Kasumi-1 (cell line): ENCODE measurements around the gene HS3ST6.
"Not testable (repeated sequence)": the region's sequence is repeated elsewhere in the genome, so short reads cannot be mapped to it uniquely, and the experiment has no call there.

Source experiments
- DNase-seq, 2 experiments: peaks; one replicate each; lab custom pipeline; 2025; lab: John Stamatoyannopoulos, UW

HS3ST6 gene

GRCh38 chr16:1926271-1926670 lies 8.1 kb upstream of the HS3ST6 start:
- DNase-seq: no peak

DNA sequence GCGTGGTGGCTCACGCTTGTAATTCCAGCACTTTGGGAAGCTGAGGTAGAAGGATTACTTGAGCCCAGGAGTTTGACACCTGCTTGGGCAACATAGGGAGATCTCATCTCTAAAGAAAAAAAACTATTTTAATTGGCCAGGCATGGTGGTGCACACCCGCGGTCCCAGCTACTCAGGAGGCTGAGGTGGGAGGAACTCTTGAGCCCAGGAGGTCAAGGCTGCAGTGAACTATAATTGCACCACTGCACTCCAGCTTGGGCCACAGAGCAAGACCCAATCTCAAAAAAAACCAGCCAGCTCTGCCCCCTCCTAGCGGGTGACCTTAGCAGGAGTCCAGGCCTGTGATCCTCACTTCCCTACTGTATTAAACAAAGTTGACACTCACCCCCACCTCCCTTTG lies 5.9 kb upstream of the HS3ST6 start:
- no peak for DNase-seq

DNA sequence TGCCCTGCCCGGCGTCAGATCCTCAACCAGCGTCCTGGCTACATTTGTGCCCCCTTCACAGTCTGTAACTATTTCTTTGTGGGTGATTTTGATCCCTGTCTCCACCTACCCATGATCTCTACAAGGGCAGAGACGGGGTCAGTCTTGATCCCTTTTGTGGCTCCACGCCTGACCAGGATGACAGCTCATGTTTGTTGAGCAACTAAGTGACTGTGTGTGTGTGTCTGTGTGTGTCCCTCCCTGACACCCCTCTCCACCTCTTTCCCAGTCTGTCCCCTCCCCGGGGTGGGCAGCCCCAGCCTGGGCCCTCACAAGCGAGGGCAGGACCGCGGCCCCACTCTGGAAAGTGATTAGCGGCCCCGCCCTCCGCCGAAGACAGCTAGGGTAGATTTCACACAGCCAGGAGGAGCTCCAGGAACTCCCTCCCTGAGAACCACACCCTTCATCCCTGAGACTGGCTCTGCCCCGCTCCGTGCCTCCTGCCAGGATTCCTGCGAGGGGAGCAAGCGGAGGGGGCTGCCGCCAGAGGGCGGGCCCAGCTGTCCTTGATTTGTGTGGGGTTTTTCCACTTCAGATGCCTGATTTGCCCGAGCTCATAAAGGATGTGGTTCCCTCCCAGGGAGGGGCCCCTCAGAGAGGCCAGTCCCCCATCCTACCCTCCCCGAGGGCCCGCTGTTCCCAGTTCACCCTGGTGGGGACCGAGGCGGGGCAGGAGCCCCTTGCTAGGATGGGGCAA lies 5.3 kb upstream of the HS3ST6 start:
- DNase-seq: no peak

GRCh38 chr16:1922357-1922756 lies 4.1 kb upstream of the HS3ST6 start:
- DNase-seq: no peak

DNA sequence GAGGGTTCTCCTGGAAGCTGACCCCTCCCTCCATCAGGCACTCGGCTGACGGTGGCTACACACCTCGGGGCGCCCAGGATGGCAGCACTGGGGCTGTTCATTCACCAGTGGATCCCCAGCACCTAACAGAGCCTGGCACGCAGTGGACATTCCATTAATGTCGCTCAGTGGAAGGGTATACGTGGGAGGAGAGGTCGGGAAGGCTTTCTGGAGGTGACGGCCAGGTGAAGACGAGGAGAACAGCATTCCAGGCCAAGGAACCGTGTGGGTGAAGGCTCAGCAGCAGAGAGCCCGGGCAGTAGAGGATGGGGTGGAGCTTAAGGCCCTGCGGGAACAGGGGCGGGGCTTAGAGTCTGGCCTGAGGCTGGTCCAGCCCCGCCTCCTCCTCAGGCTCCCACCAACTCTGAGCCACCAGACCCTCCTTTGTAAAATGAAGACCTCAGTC lies 2.5 kb upstream of the HS3ST6 start:
- no peak for DNase-seq

DNA sequence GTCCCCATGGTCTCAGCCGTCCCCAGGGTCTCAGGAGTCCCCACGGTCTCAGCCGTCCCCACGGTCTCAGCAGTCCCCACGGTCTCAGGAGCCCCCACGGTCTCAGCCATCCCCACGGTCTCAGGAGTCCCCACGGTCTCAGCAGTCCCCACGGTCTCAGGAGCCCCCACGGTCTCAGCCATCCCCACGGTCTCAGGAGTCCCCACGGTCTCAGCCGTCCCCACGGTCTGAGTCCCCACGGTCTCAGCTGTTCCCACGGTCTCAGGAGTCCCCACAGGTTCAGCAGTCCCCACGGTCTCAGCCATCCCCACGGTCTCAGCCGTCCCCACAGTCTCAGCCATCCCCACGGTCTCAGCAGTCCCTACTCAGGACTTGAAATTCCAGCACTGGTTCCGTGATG lies 1.9 kb upstream of the HS3ST6 start:
- not testable (repeated sequence) for DNase-seq

GRCh38 chr16:1919327-1919998 lies 1.2 kb upstream of the HS3ST6 start:
- no peak for DNase-seq

DNA sequence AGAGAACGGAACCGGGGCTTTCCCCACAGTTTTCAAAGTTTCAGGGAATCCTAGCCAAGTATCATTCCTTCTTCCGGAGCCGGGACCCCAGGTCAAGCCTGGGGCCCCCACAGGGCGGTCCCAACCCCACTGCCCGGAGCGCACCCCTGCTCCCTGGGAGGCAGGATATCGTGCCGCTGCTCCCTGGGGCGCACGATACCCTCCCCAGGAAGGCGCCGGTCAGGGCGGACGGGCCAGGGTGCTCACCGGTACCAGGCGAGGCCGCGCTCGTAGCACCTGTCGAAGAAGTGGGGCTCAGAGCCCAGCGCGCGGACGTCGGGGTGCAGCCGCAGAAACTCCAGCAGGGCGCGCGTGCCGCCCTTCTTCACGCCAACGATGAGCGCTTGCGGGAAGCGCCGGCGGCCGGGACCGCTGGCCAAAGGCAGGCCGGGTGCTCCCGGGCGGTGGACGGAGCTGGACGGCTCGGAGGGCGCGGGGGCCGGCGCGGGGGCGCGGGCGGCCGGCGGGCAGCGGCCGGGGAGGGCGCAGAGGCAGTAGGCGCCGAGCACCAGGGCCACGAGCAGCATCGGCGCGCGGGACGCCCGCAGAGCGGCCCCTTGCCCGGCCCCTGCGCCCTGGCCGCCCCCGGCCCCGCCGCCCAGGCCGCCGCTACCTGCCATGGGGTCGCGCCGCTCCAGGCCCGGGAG lies 407 bp downstream of the HS3ST6 start:
- no peak for DNase-seq

- DNase-seq: no peak
Observed at GRCh38 chr16:1917056-1917664, 1.1 kb downstream of the HS3ST6 start.

GRCh38 chr16:1916640-1916990 lies 1.6 kb downstream of the HS3ST6 start:
- DNase-seq: no peak

DNA sequence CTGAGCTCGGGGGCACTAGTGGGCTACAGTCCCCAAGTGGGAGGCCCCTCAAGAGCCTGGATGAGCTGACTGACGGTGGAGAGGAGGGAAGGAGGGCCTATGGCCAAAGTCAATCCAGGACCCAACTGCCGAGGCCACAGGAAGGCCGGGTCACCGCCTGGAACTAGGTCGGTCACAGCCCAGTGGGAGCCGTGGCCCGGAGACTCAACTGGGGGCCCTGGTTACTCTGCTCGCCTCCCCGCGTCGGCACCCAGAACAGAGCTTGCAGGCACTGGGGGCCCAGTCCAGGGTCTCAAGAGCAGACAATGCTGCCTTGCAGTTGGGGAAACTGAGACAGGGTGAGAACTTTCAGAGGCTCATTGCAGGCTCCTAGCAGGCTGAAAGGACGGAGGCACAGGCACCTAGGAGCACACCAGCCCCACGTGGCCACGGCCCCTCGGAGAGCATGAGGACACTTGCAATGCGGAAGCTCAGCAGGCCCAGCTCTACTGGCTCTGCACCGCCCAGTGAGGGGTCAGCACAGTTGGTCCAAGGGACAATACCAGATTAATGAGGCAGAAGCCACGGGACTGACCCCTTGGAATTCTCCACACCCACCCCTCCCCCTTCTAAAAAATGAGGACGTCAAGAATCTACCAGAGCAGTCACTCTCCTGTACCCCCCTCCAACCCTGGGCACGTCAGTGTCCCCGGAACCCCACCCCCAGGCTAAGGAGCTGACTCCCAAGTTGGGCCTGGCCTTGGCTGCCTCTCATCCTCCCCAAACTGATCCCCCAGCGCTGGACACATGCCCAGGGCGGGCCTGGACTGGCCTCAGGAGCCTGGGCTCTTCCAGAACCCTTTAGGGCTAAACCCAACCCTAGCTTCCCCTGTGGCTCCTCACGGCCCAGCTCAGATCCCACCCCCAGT lies 2.2 kb downstream of the HS3ST6 start:
- no peak for DNase-seq

DNA sequence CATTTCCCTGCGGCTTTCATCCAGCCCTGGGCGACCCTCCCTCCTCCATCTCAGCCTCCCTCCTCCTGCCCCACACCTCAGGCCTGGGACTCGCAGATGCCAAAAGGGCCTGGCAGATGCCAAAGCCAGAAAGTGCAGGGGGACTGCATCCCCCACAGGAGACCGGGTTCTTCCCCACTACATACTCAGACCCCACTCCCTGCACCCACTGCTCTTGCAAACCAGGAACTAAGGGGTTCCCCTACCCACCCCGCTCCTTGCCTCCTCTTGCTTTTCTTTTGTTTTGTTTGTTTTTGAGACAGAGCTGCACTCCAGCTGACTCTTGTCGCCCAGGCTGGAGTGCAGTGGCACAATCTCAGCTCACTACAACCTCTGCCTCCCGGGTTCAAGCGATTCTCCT lies 3.2 kb downstream of the HS3ST6 start:
- DNase-seq: no peak

GRCh38 chr16:1914084-1914608 lies 4.1 kb downstream of the HS3ST6 start:
- no peak for DNase-seq

DNA sequence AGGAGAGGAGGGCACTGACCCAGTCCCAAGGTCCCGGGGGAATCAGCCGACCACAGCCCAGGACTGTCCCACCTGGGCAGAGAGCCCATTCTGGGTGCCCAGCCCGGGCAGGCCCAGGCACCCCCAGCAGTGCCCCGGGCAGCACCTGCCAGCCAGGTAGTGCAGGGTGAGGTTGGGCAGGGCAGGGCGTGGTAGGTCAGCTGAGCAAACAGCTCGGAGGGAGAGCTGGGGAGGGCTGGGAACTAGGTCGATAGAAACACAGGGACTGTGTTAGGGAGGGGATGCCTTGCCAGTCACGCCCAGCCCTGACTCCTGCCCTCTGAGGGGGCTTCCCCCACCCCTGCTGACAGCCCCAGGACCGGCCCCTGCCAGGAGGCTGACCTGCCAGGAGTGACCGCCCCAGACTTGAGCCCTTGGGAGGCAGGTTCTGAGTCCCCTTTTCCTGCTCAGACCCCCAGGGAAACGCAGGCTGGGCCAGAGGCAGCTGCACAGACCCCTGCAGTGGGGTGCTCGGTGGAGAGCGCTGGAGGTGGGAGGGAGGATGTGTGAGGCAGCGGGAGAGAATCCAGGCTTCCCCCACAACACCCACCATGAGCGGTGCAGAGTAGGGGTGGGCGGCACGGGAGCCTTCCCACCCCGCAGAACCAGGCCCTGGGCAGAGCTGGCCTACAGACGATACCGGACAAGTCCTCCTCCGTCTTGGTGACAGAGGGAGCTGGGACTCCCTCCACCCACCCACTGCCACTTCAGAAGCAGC lies 4.7 kb downstream of the HS3ST6 start:
- DNase-seq: no peak

- no peak for DNase-seq
Observed at GRCh38 chr16:1912215-1912543, 6.0 kb downstream of the HS3ST6 start.

DNA sequence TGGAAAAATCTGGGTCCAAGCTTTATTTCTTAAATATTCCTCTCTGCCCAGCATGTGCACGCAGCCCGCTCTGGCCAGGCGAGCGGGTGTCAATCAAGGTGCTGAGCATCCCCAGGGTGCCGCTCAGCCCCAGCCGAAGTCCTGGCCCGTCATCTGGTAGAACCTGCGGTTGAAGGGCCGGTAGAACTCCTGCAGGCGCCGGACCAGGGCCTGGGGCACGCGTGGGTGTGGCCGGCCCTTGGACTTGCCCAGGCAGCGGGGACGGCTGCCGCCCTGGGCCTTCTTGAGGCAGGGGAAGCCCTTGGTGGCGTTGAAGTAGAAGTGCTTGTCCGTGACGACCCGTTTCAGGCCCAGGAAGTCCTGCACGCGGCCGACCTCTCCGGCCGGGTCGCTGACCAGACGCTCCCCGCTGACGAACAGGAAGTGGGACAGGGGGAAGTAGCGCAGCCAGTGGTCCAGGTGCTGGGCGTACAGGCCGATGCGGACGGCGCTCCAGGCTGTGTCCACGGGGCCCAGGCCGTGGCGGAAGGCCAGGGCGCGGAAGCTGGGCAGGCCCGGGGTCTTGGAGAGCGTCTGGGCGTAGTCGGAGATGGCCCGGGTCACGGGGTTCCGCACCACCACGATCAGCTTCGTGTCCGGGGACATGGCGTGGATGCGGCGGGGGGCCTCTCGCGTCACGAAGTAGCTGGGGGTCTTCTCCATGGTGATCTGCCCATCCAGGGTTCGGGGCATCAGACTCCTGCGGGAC lies 6.6 kb downstream of the HS3ST6 start:
- no peak for DNase-seq

- no peak for DNase-seq
Observed at GRCh38 chr16:1909561-1910231, 8.5 kb downstream of the HS3ST6 start.

DNA sequence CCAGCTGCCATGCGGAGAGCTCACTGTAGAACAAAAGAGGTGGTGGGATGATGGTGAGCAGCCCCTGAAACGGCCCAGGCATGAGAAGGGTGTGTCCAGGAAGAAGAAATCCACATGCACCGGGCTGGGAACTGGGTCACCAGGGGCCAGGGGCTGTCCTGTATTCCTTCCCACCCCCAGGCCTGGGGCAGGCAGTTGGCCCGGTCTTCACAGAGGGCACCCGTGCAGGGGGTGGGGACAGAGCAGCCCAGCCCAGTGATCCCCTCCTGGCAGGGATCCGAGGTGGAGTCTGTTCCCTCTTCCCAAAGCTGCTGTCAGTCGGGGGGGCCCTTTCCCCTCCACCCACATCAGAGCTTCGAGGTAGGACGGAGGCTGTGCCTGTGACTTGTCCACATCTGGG lies 9.2 kb downstream of the HS3ST6 start:
- no peak for DNase-seq

- DNase-seq: no peak
Observed at GRCh38 chr16:1908184-1908583, 10.0 kb downstream of the HS3ST6 start.
